ENCODE measurements around the gene TJP3.

TJP3 gene

GRCh38 chr19:3708207-3708931, at the start of gene TJP3:
TJP3 (plus strand) TSS chr19:3708384; CDS start chr19:3728433, 20,049 bp downstream.
- Histone ChIP-seq H3K4me3 (ENCODE audit: insufficient read length, low read depth) (peak within 1 kb of the TSS; percentile 6), H3K9ac (ENCODE audit: insufficient read length, low read depth) (peak within 1 kb of the TSS; percentile 42), H3K4me1 (ENCODE audit: insufficient read depth, insufficient read length) (peaks cover 18% of the 10 kb centered on the region), H3K9me3 (ENCODE audit: insufficient read depth, low read length) (no peaks in the 10 kb centered on the region), H3K36me3 (ENCODE audit: insufficient read depth, insufficient read length, low read length) (no peaks in the 10 kb centered on the region), H3K27me3 (ENCODE audit: insufficient read depth, insufficient read length) (peaks cover 17% of the 10 kb centered on the region)
- no peak for TF ChIP-seq ZNF274 (IDR thresholded peaks at IDR 0.05; ENCODE audit: low read depth, low read length)
- TF ChIP-seq YY1 (IDR thresholded peaks at IDR 0.05; ENCODE audit: insufficient read depth, insufficient read length), result no peak
- TF ChIP-seq SUZ12 (IDR thresholded peaks at IDR 0.05; ENCODE audit: extremely low read depth, insufficient read depth, insufficient read length), result no peak
- DNase-seq (ENCODE audit: low read depth, low spot score), result no peak

DNA sequence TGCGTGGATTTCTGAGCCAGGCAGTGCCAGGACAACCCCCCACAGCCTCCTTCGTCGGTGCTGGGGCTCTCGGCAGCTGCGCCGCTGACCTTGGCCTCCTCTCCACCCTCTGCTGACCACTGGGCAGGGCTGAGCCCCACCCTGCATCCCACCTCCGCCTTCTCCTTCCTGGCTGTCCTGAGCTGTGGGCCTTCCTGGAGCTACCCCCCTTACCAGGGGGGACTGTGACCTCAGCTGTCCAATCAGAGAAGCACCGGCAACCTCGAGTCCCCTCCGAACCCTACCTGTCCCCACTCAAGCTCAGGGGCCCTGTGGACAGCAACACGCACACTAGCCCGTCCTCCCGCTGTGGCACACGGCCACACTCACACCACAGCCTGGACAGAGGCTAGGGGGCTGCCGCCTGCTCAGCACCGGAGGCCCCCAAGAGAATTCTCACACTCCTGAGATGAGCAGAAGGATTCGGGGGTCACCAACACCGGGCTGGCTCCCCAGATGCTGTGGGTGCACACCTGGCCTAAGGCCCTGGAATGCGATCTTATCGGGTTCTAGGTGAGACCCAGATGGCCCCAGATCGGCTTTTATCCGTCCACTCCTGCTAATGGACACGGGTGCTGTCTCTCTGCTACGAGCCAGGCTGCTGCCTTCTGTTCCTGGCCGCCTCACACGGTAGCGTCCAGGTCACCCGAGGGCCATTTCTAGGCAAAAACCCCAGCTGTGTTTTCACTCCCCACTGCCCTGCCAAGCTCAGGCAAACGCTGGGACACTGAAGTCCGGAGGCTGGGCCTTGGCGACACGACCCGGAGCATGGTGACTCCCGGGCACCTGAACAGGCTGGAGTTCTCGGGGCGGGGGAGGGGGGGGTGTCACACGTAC, 49.1 kb upstream of the TJP3 start:
- H3K4me3 ChIP-seq (ENCODE audit: insufficient read length, low read depth), result no peak overlapping the region
- TF ChIP-seq ZNF274 (IDR thresholded peaks at IDR 0.05; ENCODE audit: low read depth, low read length) (no peak), SUZ12 (IDR thresholded peaks at IDR 0.05; ENCODE audit: extremely low read depth, insufficient read depth, insufficient read length) (no peak), YY1 (IDR thresholded peaks at IDR 0.05; ENCODE audit: insufficient read depth, insufficient read length) (no peak)
- no peak overlapping the region for H3K9ac ChIP-seq (ENCODE audit: insufficient read length, low read depth)
- no peaks in the 10 kb centered on the region for H3K27me3 ChIP-seq (ENCODE audit: insufficient read depth, insufficient read length)
- no peaks in the 10 kb centered on the region for H3K4me1 ChIP-seq (ENCODE audit: insufficient read depth, insufficient read length)
- peaks cover 86% of the 10 kb centered on the region for H3K36me3 ChIP-seq (ENCODE audit: insufficient read depth, insufficient read length, low read length)
- DNase-seq (ENCODE audit: low read depth, low spot score), result no peak
- no peaks in the 10 kb centered on the region for H3K9me3 ChIP-seq (ENCODE audit: insufficient read depth, low read length)

DNA sequence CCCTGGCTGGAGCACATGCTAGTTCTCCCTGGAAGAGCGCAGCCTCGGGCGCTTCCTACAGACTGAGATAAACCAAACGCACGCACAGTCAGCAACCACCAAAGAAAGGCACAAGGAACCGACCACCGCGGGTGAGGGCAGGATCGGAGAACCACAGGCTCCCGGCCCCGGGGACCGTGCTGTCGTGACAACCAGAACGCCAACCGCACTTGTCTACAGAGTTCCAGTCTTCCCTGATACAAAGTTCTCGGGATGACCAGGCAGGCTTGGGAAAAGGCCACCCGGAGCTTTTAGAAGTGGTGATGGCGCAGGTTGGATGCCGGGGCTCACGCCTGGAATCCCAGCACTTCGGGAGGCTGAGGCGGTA, 48.5 kb upstream of the TJP3 start:
- Histone ChIP-seq H3K4me1 (ENCODE audit: insufficient read depth, insufficient read length) (no peaks in the 10 kb centered on the region), H3K4me3 (ENCODE audit: insufficient read length, low read depth) (no peak overlapping the region), H3K27me3 (ENCODE audit: insufficient read depth, insufficient read length) (no peaks in the 10 kb centered on the region), H3K9ac (ENCODE audit: insufficient read length, low read depth) (no peak overlapping the region), H3K9me3 (ENCODE audit: insufficient read depth, low read length) (no peaks in the 10 kb centered on the region), H3K36me3 (ENCODE audit: insufficient read depth, insufficient read length, low read length) (peaks cover 90% of the 10 kb centered on the region)
- no peak for DNase-seq (ENCODE audit: low read depth, low spot score)
- TF ChIP-seq YY1 (IDR thresholded peaks at IDR 0.05; ENCODE audit: insufficient read depth, insufficient read length), result no peak
- TF ChIP-seq ZNF274 (IDR thresholded peaks at IDR 0.05; ENCODE audit: low read depth, low read length), result no peak
- no peak for TF ChIP-seq SUZ12 (IDR thresholded peaks at IDR 0.05; ENCODE audit: extremely low read depth, insufficient read depth, insufficient read length)

- no peaks in the 10 kb centered on the region for H3K27me3 ChIP-seq (ENCODE audit: insufficient read depth, insufficient read length)
- H3K36me3 ChIP-seq (ENCODE audit: insufficient read depth, insufficient read length, low read length), result peaks cover 94% of the 10 kb centered on the region
- TF ChIP-seq ZNF274 (IDR thresholded peaks at IDR 0.05; ENCODE audit: low read depth, low read length), result no peak
- TF ChIP-seq YY1 (IDR thresholded peaks at IDR 0.05; ENCODE audit: insufficient read depth, insufficient read length), result no peak
- no peak for TF ChIP-seq SUZ12 (IDR thresholded peaks at IDR 0.05; ENCODE audit: extremely low read depth, insufficient read depth, insufficient read length)
- H3K9ac ChIP-seq (ENCODE audit: insufficient read length, low read depth), result peak overlapping the region; percentile 32
- DNase-seq (ENCODE audit: low read depth, low spot score), result no peak
- H3K4me1 ChIP-seq (ENCODE audit: insufficient read depth, insufficient read length), result peaks cover 3% of the 10 kb centered on the region
- H3K4me3 ChIP-seq (ENCODE audit: insufficient read length, low read depth), result no peak overlapping the region
- H3K9me3 ChIP-seq (ENCODE audit: insufficient read depth, low read length), result no peaks in the 10 kb centered on the region
Measured at GRCh38 chr19:3660493-3661219, 47.5 kb upstream of the TJP3 start.

DNA sequence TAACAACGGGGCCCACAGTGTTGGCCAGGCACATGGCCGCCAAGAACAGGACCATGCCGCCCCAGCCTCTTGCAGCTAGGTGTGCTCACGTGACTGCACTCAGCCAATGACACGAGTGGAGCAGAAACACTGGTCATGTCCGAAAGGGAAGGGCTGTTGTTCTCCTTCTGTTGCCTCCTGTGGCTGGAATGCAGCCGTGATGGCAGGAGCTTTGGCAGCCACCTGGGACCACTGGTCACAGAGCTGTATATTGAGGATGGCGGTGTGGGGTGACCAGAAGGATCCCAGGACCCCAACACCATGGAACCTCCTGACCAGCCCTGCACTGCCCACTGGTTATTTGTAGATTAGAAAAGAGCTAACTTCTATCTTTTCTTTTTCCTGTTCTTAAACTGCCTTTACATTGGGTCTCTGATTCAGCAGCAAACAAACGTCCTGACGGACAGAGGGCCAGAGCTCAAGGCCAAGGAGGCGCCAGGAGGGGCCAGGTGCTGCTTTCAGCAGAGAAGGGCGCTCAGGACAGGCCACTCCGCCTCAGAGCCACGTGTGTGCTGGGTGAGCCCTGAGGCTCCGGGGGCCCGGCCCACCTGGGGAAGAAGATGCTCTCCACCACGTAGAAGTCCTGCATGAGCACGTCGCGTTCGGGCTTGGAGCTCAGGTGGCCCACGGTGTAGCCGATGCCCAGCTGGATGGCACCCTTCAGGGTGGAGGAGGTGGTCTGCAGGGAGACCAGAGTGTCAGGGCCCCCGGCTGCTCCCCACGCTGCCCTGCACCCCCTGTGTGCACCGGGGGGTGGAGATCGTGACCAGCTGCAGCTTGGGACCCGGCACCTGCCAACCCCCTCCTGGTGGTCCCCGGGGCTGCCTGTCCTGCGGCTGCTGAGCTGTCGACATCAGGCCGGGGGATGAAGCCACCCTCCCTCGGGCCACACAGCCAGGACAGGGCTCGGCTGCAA, 46.6 kb upstream of the TJP3 start:
- no peak for TF ChIP-seq ZNF274 (IDR thresholded peaks at IDR 0.05; ENCODE audit: low read depth, low read length)
- no peak for TF ChIP-seq YY1 (IDR thresholded peaks at IDR 0.05; ENCODE audit: insufficient read depth, insufficient read length)
- TF ChIP-seq SUZ12 (IDR thresholded peaks at IDR 0.05; ENCODE audit: extremely low read depth, insufficient read depth, insufficient read length), result no peak
- H3K4me1 ChIP-seq (ENCODE audit: insufficient read depth, insufficient read length), result peaks cover 3% of the 10 kb centered on the region
- no peak overlapping the region for H3K9ac ChIP-seq (ENCODE audit: insufficient read length, low read depth)
- no peak overlapping the region for H3K4me3 ChIP-seq (ENCODE audit: insufficient read length, low read depth)
- no peak for DNase-seq (ENCODE audit: low read depth, low spot score)
- H3K9me3 ChIP-seq (ENCODE audit: insufficient read depth, low read length), result no peaks in the 10 kb centered on the region
- H3K36me3 ChIP-seq (ENCODE audit: insufficient read depth, insufficient read length, low read length), result peaks cover 91% of the 10 kb centered on the region
- no peaks in the 10 kb centered on the region for H3K27me3 ChIP-seq (ENCODE audit: insufficient read depth, insufficient read length)

DNA sequence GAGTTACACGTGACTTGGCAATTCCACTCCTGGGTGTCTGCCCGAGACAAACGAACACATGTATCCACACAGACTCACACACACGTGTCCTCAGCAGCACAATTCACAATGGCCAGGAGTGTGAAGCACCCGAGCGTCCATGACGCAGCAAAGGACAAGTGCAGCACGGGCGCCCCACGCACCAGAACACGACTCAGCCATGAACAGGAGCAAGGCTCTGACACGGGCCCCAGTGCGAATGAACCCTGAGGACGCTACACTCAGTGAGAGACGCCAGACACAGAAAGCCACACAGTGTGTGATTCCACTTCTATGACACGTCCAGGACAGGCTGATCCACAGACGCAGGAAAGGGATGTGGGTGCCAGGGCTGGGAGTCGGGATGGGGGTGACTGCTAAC, 44.3 kb upstream of the TJP3 start:
- Histone ChIP-seq H3K36me3 (ENCODE audit: insufficient read depth, insufficient read length, low read length) (peaks cover 78% of the 10 kb centered on the region), H3K9ac (ENCODE audit: insufficient read length, low read depth) (no peak overlapping the region), H3K4me3 (ENCODE audit: insufficient read length, low read depth) (no peak overlapping the region)

More for the DNA sequence above, 44.3 kb upstream of the TJP3 start:
- DNase-seq (ENCODE audit: low read depth, low spot score), result no peak
- peaks cover 15% of the 10 kb centered on the region for H3K4me1 ChIP-seq (ENCODE audit: insufficient read depth, insufficient read length)
- TF ChIP-seq YY1 (IDR thresholded peaks at IDR 0.05; ENCODE audit: insufficient read depth, insufficient read length), result no peak
- no peak for TF ChIP-seq SUZ12 (IDR thresholded peaks at IDR 0.05; ENCODE audit: extremely low read depth, insufficient read depth, insufficient read length)
- TF ChIP-seq ZNF274 (IDR thresholded peaks at IDR 0.05; ENCODE audit: low read depth, low read length), result no peak
- no peaks in the 10 kb centered on the region for H3K9me3 ChIP-seq (ENCODE audit: insufficient read depth, low read length)
- H3K27me3 ChIP-seq (ENCODE audit: insufficient read depth, insufficient read length), result no peaks in the 10 kb centered on the region
